Sigmoid colon (tissue), 7 donors: Measurements from ENCODE around the gene DCAF12L1. TPM values are rescaled to one million over a fixed set of nuclear protein-coding genes. Genes with fewer than 3 reads are reported as not detected.
A peak's percentile ranks its signal among the peaks of the same experiment; 100 is the strongest.

Experiments used
- DNase-seq: peaks from one replicate; pipeline ENCODE4 v3.0.0-alpha.2; 2019
- H3K27ac ChIP-seq, 4 donors: fragments of 200-600 bp; sonication (generic); one replicate each; pipeline ENCODE4 v1.5.1; 2016 to 2019; ENCODE audit warnings: mild to moderate bottlenecking in 1 of 4
- H3K27me3 ChIP-seq, 3 donors: fragments of 200-600 bp; sonication (generic); one replicate each; pipeline ENCODE4 v1.5.1; 2019; ENCODE audit warnings: mild to moderate bottlenecking in 1 of 3
- H3K36me3 ChIP-seq, 4 donors: fragments of 200-600 bp; sonication (generic); one replicate each; pipeline ENCODE4 v1.5.1; 2016 to 2019
- H3K4me1 ChIP-seq, 4 donors: fragments of 200-600 bp; sonication (generic); one replicate each; pipeline ENCODE4 v1.5.1; 2017 to 2019
- H3K4me3 ChIP-seq, 4 donors: fragments of 200-600 bp; sonication (generic); one replicate each; pipeline ENCODE4 v1.5.1; 2017 to 2019; ENCODE audit warnings: mild to moderate bottlenecking in 2 of 4, moderate library complexity in 1 of 4
- H3K9me3 ChIP-seq, 4 donors: fragments of 200-600 bp in 3 of 4; sonication (generic) in 3 of 4; one replicate each; pipeline versions ENCODE4 v1.5.1 to v1.6.1; 2013 to 2019
- EP300 ChIP-seq, 4 donors: sonication (generic); formaldehyde crosslinking; IDR thresholded peaks; one replicate each; pipeline ENCODE4 v1.6.1; 2017; ENCODE audit warnings: antibody characterized with exemption in 4 of 4
- POLR2A ChIP-seq, 2 donors: fragments of 450-650 bp; IDR thresholded peaks; one replicate each; pipeline ENCODE4 v1.6.1; 2016; ENCODE audit warnings: antibody characterized with exemption in 2 of 2, mild to moderate bottlenecking in 2 of 2, moderate library complexity in 2 of 2
- POLR2AphosphoS5 ChIP-seq, 4 donors: sonication (generic); formaldehyde crosslinking; IDR thresholded peaks; one replicate each; pipeline ENCODE4 v1.6.1; 2017; ENCODE audit warnings: antibody characterized with exemption in 4 of 4
- WGBS, 2 donors: extraction: QIAGEN DNeasy Blood & Tissue Kit; methylation state at CpG; one replicate each; pipeline ENCODE4 v1.1.7; 2013; 5-methylcytosine and 5-hydroxymethylcytosine counted together
- intact Hi-C: fragments of 100-400 bp; cut with DNase I; formaldehyde crosslinking; loops from one replicate; pipeline ENCODE4 v1.15.1; 2023
- polyA plus RNA-seq, 3 donors: library from polyadenylated mRNA; stranded (reverse); fragments of 200-250 nt; gene quantifications; one replicate each; pipeline ENCODE4 v1.2.3, GENCODE V29; 2013
- total RNA-seq, 4 donors: library from RNA; depleted of rRNA; stranded (reverse); fragments of >200 nt; gene quantifications; one replicate each; pipeline ENCODE4 v1.1.0, GENCODE V29; 2016
- TF ChIP-seq, protein P1 (sequence below), 4 experiments: fragments of 450-650 bp in 3 of 4; fragments of 200-600 bp in 1 of 4; IDR thresholded peaks; one replicate each; pipeline ENCODE4 v1.5.1; 2016 to 2019; ENCODE audit warnings: antibody characterized with exemption in 4 of 4, mild to moderate bottlenecking in 3 of 4, moderate library complexity in 2 of 4
- donor health status: healthy with polysubstance abuse.
- donor health status: Bipolar disorder and iron deficiency.
- donor health status: healthy.

Gene DCAF12L1
- total RNA-seq (under 1 TPM in 1 of 4 donors, not detected in 3; 0.28 TPM), polyA plus RNA-seq (not detected)

DNA sequence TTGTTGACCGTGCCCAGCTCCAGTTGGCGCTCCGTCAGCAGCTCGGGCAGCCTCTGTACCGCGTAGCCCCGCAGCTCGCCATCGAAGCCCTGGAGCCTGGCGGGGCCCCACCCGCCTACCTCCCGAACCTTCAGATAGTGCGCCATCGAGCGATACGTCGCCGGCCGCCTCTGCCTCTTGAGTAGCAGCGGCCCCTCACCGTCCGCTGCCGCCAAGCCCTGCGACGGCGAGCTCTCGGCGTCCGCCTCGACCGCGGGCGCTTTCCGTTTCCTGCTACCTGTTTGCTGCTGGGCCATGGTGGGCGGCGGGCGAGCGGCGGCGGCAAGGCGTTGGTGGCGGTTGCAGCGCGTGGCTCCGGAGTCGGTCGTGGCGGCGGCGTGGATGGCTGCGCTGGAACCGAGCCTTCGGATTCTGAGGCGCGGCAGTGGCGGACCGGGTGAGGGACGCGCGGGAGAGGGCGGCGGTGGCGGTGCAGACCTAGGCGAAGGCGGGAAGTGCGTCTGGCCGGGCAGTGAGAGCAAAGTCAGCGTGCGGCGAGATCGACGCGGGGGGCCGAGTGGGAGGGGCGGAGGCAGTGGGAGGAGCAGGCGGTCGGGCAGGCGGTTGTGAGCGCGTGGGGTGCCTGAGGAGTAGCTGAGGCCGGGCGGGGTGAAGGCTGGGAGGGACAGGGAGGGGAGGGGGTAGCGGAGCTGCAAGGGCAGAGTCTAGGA is at the start of gene DCAF12L1:
Gene DCAF12L1 (minus strand): TSS at position 502 of the 710 bp plus-strand sequence. CDS start 206 bp downstream, at position 296.
- Histone ChIP-seq H3K4me1 (no peaks in the 10 kb centered on the region), H3K36me3 (no peaks in the 10 kb centered on the region), H3K9me3 (no peaks in the 10 kb centered on the region), H3K27me3 (peaks cover 0 to 6% (median 0%) of the 10 kb centered on the region in 3 donors), H3K4me3 (peak within 1 kb of the TSS in 3 of 4 donors; percentile 12 to 30 (median 19)), H3K27ac (no peak within 1 kb of the TSS)
- intact Hi-C loops, result no loop called here
- DNase-seq, result no peak
- TF ChIP-seq, protein P1, sequence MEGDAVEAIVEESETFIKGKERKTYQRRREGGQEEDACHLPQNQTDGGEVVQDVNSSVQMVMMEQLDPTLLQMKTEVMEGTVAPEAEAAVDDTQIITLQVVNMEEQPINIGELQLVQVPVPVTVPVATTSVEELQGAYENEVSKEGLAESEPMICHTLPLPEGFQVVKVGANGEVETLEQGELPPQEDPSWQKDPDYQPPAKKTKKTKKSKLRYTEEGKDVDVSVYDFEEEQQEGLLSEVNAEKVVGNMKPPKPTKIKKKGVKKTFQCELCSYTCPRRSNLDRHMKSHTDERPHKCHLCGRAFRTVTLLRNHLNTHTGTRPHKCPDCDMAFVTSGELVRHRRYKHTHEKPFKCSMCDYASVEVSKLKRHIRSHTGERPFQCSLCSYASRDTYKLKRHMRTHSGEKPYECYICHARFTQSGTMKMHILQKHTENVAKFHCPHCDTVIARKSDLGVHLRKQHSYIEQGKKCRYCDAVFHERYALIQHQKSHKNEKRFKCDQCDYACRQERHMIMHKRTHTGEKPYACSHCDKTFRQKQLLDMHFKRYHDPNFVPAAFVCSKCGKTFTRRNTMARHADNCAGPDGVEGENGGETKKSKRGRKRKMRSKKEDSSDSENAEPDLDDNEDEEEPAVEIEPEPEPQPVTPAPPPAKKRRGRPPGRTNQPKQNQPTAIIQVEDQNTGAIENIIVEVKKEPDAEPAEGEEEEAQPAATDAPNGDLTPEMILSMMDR (IDR thresholded peaks at IDR 0.05), result no peak
- TF ChIP-seq POLR2A (IDR thresholded peaks at IDR 0.05) (no peak), POLR2AphosphoS5 (IDR thresholded peaks at IDR 0.05) (no peak), EP300 (IDR thresholded peaks at IDR 0.05) (no peak)
- WGBS, 2 donors, result 16 to 64% methylated on average over 83 of the region's 83 CpGs

DNA sequence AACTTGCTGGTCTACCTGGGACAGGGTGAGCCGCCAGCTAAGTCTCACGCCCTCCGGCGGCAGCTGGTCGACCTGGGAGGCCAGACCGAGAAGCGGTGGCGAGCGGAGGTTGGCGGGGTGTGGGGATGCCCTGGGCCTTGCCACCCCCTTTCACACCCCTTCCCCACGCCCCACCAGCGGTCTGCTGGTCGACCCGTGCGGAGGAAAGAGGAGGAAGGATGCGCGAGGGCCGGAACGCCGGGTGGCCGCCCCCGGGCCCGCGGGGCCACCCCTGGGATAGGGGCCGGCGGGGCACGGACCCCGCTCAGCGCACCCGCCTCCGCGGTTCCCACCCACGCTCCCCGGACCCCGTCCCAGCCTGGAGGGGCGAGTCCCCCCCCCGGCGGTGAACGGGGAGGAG is 28.3 kb upstream of the DCAF12L1 start:
- intact Hi-C loops, result no loop called here
- TF ChIP-seq POLR2A (IDR thresholded peaks at IDR 0.05), result no peak
- TF ChIP-seq EP300 (IDR thresholded peaks at IDR 0.05), result no peak
- TF ChIP-seq, protein P1 (IDR thresholded peaks at IDR 0.05), result no peak
- TF ChIP-seq POLR2AphosphoS5 (IDR thresholded peaks at IDR 0.05), result no peak
- WGBS, 2 donors, result 45 to 76% methylated on average over 39 of the region's 39 CpGs
- Histone ChIP-seq H3K27me3 (peaks cover 0 to 4% (median 0%) of the 10 kb centered on the region in 3 donors), H3K4me3 (no peak overlapping the region), H3K4me1 (no peaks in the 10 kb centered on the region), H3K36me3 (no peaks in the 10 kb centered on the region), H3K27ac (no peak overlapping the region), H3K9me3 (no peaks in the 10 kb centered on the region)
- DNase-seq, result no peak

DNA sequence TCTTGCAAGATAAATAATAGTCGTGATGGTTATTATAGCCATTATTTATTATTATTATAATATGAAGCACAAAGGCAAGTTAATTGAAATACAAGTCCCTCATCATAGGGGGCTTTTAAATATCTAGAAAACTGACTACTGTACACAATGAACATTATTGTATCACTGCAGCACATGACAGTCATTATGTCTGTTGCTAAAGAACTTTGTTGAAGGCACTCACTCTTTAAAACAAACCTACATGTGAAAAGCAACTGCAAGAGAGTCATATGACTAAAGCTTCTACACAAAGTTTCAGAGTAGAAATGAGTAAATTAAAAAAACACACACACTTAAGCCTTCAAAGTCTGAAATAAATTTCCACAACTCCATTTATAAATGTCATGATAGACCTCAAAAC is 23.3 kb upstream of the DCAF12L1 start:
- TF ChIP-seq, protein P1 (IDR thresholded peaks at IDR 0.05), result no peak
- TF ChIP-seq POLR2A (IDR thresholded peaks at IDR 0.05) (no peak), POLR2AphosphoS5 (IDR thresholded peaks at IDR 0.05) (no peak), EP300 (IDR thresholded peaks at IDR 0.05) (no peak)
- no peak for DNase-seq
- Histone ChIP-seq H3K4me1 (no peaks in the 10 kb centered on the region), H3K27me3 (peaks cover 0 to 1% (median 0%) of the 10 kb centered on the region in 3 donors), H3K36me3 (no peaks in the 10 kb centered on the region), H3K9me3 (no peaks in the 10 kb centered on the region), H3K27ac (no peak overlapping the region), H3K4me3 (no peak overlapping the region)
- intact Hi-C loops, result no loop called here
- WGBS, 2 donors, result 60 to 64% methylated on average over 1 of the region's 1 CpG

DNA sequence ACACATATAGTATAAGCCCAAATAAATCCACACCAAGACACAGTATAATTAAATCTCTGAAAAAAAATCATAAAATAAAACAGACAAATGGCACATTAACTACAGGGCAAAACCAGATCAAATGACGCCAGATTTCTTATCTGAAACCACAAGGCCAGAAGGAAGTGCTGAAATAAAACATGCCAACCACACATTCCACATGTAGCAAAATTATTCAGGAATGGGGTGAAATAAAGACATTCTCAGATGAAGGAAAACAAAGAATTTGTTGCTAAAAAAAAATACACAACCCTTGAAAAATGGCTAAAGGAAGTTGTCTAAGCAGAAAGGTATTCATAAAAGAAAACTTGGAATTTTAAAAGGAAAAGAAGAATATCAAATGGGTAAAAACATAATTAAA is 4.5 kb upstream of the DCAF12L1 start:
- Histone ChIP-seq H3K4me1 (no peaks in the 10 kb centered on the region), H3K27ac (no peak overlapping the region), H3K9me3 (no peaks in the 10 kb centered on the region), H3K27me3 (peaks cover 0 to 1% (median 0%) of the 10 kb centered on the region in 3 donors), H3K36me3 (no peaks in the 10 kb centered on the region), H3K4me3 (no peak overlapping the region)
- 33 to 63% methylated on average over 1 of the region's 1 CpG for WGBS, 2 donors
- intact Hi-C loops, result no loop called here
- TF ChIP-seq POLR2AphosphoS5 (IDR thresholded peaks at IDR 0.05) (no peak), EP300 (IDR thresholded peaks at IDR 0.05) (no peak), POLR2A (IDR thresholded peaks at IDR 0.05) (no peak)
- TF ChIP-seq, protein P1 (IDR thresholded peaks at IDR 0.05), result no peak
- no peak for DNase-seq
